GM23338 (cell line): ENCODE measurements around the gene PPP6R2. TPM values are rescaled to one million over a fixed set of nuclear protein-coding genes. Genes with fewer than 3 reads are reported as not detected.

Experiments used
- ATAC-seq: fragments of 200-7000 bp; cut with Tn5 transposase; 3 replicates; pipeline ENCODE4 v1.9.1; 2020
- DNase-seq: peaks from one replicate; pipeline ENCODE4 v3.0.0-alpha.2; 2015; ENCODE audit warnings: low spot score
- H2AFZ ChIP-seq: fragments of 200-600 bp; sonication (generic); 2 replicates; pipeline ENCODE4 v1.8.0; 2016; ENCODE audit warnings: antibody characterized with exemption, mild to moderate bottlenecking, moderate library complexity
- H3F3A ChIP-seq: fragments of 200-600 bp; sonication (generic); replicated peaks from 2 replicates; pipeline ENCODE4 v1.8.0; 2017; ENCODE audit warnings: antibody characterized with exemption, mixed run types, low read depth
- H3K27ac ChIP-seq: fragments of 200-600 bp; sonication (generic); 2 replicates; pipeline ENCODE4 v1.6.1; 2016; ENCODE audit warnings: low read depth
- H3K27me3 ChIP-seq: fragments of 200-600 bp; sonication (generic); 2 replicates; pipeline ENCODE4 v1.8.0; 2016; ENCODE audit warnings: mild to moderate bottlenecking, mixed run types, moderate library complexity; ENCODE audit not compliant: insufficient read depth
- H3K36me3 ChIP-seq: fragments of 200-600 bp; sonication (generic); 2 replicates; pipeline ENCODE4 v1.8.0; 2016; ENCODE audit warnings: mild to moderate bottlenecking; ENCODE audit not compliant: insufficient read depth
- H3K4me1 ChIP-seq: fragments of 200-600 bp; sonication (generic); 2 replicates; pipeline ENCODE4 v1.8.0; 2016; ENCODE audit warnings: mild to moderate bottlenecking, moderate library complexity; ENCODE audit not compliant: insufficient read depth
- H3K4me2 ChIP-seq: fragments of 200-600 bp; sonication (generic); 2 replicates; pipeline ENCODE4 v1.7.1; 2017; ENCODE audit warnings: mixed run types
- H3K4me3 ChIP-seq: fragments of 200-600 bp; sonication (generic); 2 replicates; pipeline ENCODE4 v1.6.1; 2016; ENCODE audit warnings: mixed run types
- H3K79me2 ChIP-seq: fragments of 200-600 bp; sonication (generic); replicated peaks from 2 replicates; pipeline ENCODE4 v1.8.0; 2017; ENCODE audit warnings: mild to moderate bottlenecking; ENCODE audit not compliant: insufficient read depth
- H3K9me2 ChIP-seq: fragments of 200-600 bp; sonication (generic); 2 replicates; pipeline ENCODE4 v1.8.0; 2017; ENCODE audit not compliant: insufficient read depth
- H4K20me1 ChIP-seq: fragments of 200-600 bp; sonication (generic); replicated peaks from 2 replicates; pipeline ENCODE4 v1.8.0; 2017; ENCODE audit warnings: mild to moderate bottlenecking; ENCODE audit not compliant: insufficient read depth
- H3K27ac Mint-ChIP-seq: 2 replicates; pipeline ENCODE4 v1.8.0; 2020; ENCODE audit warnings: inconsistent platforms, mild to moderate bottlenecking, moderate library complexity, mixed read lengths
- H3K27me3 Mint-ChIP-seq: 3 replicates; pipeline ENCODE4 v1.8.0; 2022; ENCODE audit warnings: low read depth, mild to moderate bottlenecking, moderate library complexity, mixed read lengths, inconsistent platforms; ENCODE audit not compliant: insufficient read depth, poor library complexity
- H3K36me3 Mint-ChIP-seq: 3 replicates; pipeline ENCODE4 v1.8.0; 2021; ENCODE audit warnings: low read depth, mild to moderate bottlenecking, inconsistent platforms, moderate library complexity, mixed read lengths
- H3K4me1 Mint-ChIP-seq: 3 replicates; pipeline ENCODE4 v1.8.0; 2020; ENCODE audit warnings: mild to moderate bottlenecking, inconsistent platforms, mixed read lengths
- H3K4me3 Mint-ChIP-seq: 3 replicates; pipeline ENCODE4 v1.8.0; 2021; ENCODE audit warnings: moderate library complexity, mild to moderate bottlenecking, inconsistent platforms, mixed read lengths
- H3K9me3 Mint-ChIP-seq: 3 replicates; pipeline ENCODE4 v1.8.0; 2020; ENCODE audit warnings: moderate library complexity, mild to moderate bottlenecking, inconsistent platforms, mixed read lengths
- CREB1 ChIP-seq: fragments of 250-450 bp; sonication (Bioruptor Pico); IDR thresholded peaks from 2 replicates; pipeline ENCODE4 v1.5.0; 2020; ENCODE audit warnings: low read depth, mild to moderate bottlenecking, moderate library complexity
- EZH2 ChIP-seq: fragments of 200-600 bp; sonication (generic); IDR thresholded peaks from one replicate; pipeline ENCODE4 v1.8.0; 2017; ENCODE audit warnings: antibody characterized with exemption, mild to moderate bottlenecking, low read depth; ENCODE audit not compliant: unreplicated experiment
- EZH2phosphoT487 ChIP-seq: fragments of 200-600 bp; sonication (generic); IDR thresholded peaks from one replicate; pipeline ENCODE4 v1.8.1; 2018; ENCODE audit warnings: antibody characterized with exemption; ENCODE audit not compliant: unreplicated experiment
- JUNB ChIP-seq: IDR thresholded peaks from one replicate; pipeline ENCODE4 v1.6.1; 2016; ENCODE audit warnings: antibody characterized with exemption; ENCODE audit not compliant: unreplicated experiment
- NANOG ChIP-seq: IDR thresholded peaks from 2 replicates; pipeline ENCODE4 v1.6.1; 2016; ENCODE audit warnings: antibody characterized with exemption, borderline replicate concordance
- POLR2AphosphoS5 ChIP-seq: IDR thresholded peaks from 2 replicates; pipeline ENCODE4 v1.6.1; 2016; ENCODE audit warnings: antibody characterized with exemption, low read depth
- STAT1 ChIP-seq: IDR thresholded peaks from one replicate; pipeline ENCODE4 v1.6.1; 2016; ENCODE audit warnings: antibody characterized with exemption; ENCODE audit not compliant: unreplicated experiment
- ZNF114 ChIP-seq: fragments of 250-450 bp; sonication (Bioruptor Pico); IDR thresholded peaks from 2 replicates; pipeline ENCODE4 v1.5.0; 2020; ENCODE audit warnings: mild to moderate bottlenecking, moderate library complexity
- ZNF331 ChIP-seq: fragments of 250-450 bp; sonication (Bioruptor Pico); IDR thresholded peaks from 2 replicates; pipeline ENCODE4 v1.5.0; 2020; ENCODE audit warnings: low read depth, mild to moderate bottlenecking, moderate library complexity
- polyA plus RNA-seq: library from polyadenylated mRNA; unstranded; fragments of >200 nt; fragmentation: Nextera tagmentation; extraction: Ambion mirVana; gene quantifications from 2 replicates; pipeline ENCODE4 v1.2.1, GENCODE V29; 2016
- total RNA-seq: library from RNA; depleted of rRNA; stranded (reverse); fragments of >200 nt; shearing (Covaris generic); gene quantifications from 2 replicates; pipeline ENCODE4 v1.2.3, GENCODE V29; 2014
- TF ChIP-seq, protein P1 (sequence below): IDR thresholded peaks from one replicate; pipeline ENCODE4 v1.6.1; 2018; ENCODE audit warnings: antibody characterized with exemption; ENCODE audit not compliant: unreplicated experiment
- TF ChIP-seq, protein P2 (sequence below), 2 experiments: fragments of 200-600 bp in 1 of 2; sonication (generic) in 1 of 2; conservative IDR thresholded peaks; 2 replicates each; pipeline versions ENCODE4 v1.5.1 to v1.6.1; 2016 to 2017; ENCODE audit warnings: antibody characterized with exemption in 2 of 2, low read depth in 2 of 2, mild to moderate bottlenecking in 2 of 2, moderate library complexity in 1 of 2
- TF ChIP-seq, protein P3 (sequence below): IDR thresholded peaks from 2 replicates; pipeline ENCODE4 v1.6.1; 2016; ENCODE audit warnings: antibody characterized with exemption

Gene PPP6R2
- total and polyA plus RNA-seq, 2 experiments from 2014 or later, result 11.9 to 45.8 TPM

DNA sequence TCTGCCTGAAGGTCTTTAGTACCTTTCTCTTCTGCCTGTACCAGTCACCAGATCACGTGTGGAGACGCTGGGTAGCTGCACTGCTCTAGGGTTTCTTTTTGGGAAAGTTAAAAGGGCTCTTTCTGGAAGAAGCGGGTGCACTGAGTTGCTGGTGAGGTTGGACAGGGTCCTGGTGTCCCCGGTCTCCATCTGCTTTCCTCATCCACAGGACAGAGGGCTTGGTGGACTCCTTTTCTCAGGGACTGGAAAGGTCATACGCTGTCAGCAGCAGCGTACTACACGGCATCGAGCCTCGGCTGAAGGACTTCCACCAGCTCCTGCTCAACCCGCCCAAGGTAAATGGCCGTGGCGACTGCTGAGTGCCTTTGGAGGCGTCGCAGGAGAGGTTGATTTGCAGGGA lies 78.9 kb downstream of the PPP6R2 start (continued):
- TF ChIP-seq, protein P1, sequence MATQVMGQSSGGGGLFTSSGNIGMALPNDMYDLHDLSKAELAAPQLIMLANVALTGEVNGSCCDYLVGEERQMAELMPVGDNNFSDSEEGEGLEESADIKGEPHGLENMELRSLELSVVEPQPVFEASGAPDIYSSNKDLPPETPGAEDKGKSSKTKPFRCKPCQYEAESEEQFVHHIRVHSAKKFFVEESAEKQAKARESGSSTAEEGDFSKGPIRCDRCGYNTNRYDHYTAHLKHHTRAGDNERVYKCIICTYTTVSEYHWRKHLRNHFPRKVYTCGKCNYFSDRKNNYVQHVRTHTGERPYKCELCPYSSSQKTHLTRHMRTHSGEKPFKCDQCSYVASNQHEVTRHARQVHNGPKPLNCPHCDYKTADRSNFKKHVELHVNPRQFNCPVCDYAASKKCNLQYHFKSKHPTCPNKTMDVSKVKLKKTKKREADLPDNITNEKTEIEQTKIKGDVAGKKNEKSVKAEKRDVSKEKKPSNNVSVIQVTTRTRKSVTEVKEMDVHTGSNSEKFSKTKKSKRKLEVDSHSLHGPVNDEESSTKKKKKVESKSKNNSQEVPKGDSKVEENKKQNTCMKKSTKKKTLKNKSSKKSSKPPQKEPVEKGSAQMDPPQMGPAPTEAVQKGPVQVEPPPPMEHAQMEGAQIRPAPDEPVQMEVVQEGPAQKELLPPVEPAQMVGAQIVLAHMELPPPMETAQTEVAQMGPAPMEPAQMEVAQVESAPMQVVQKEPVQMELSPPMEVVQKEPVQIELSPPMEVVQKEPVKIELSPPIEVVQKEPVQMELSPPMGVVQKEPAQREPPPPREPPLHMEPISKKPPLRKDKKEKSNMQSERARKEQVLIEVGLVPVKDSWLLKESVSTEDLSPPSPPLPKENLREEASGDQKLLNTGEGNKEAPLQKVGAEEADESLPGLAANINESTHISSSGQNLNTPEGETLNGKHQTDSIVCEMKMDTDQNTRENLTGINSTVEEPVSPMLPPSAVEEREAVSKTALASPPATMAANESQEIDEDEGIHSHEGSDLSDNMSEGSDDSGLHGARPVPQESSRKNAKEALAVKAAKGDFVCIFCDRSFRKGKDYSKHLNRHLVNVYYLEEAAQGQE, result no peak
- no peak for TF ChIP-seq ZNF114 (CRISPR knock-in tag)
- TF ChIP-seq, protein P2, sequence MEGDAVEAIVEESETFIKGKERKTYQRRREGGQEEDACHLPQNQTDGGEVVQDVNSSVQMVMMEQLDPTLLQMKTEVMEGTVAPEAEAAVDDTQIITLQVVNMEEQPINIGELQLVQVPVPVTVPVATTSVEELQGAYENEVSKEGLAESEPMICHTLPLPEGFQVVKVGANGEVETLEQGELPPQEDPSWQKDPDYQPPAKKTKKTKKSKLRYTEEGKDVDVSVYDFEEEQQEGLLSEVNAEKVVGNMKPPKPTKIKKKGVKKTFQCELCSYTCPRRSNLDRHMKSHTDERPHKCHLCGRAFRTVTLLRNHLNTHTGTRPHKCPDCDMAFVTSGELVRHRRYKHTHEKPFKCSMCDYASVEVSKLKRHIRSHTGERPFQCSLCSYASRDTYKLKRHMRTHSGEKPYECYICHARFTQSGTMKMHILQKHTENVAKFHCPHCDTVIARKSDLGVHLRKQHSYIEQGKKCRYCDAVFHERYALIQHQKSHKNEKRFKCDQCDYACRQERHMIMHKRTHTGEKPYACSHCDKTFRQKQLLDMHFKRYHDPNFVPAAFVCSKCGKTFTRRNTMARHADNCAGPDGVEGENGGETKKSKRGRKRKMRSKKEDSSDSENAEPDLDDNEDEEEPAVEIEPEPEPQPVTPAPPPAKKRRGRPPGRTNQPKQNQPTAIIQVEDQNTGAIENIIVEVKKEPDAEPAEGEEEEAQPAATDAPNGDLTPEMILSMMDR (conservative IDR thresholded peaks at IDR 0.05; ENCODE audit: low read depth in 2 of 2), result no peak
- TF ChIP-seq POLR2AphosphoS5, result no peak
- no peak for TF ChIP-seq STAT1
- TF ChIP-seq CREB1 (CRISPR knock-in tag), result no peak
- no peak for TF ChIP-seq JUNB
- no peak for TF ChIP-seq EZH2
- TF ChIP-seq ZNF331 (CRISPR knock-in tag), result no peak
- TF ChIP-seq NANOG, result no peak
- no peak for TF ChIP-seq EZH2phosphoT487

DNA sequence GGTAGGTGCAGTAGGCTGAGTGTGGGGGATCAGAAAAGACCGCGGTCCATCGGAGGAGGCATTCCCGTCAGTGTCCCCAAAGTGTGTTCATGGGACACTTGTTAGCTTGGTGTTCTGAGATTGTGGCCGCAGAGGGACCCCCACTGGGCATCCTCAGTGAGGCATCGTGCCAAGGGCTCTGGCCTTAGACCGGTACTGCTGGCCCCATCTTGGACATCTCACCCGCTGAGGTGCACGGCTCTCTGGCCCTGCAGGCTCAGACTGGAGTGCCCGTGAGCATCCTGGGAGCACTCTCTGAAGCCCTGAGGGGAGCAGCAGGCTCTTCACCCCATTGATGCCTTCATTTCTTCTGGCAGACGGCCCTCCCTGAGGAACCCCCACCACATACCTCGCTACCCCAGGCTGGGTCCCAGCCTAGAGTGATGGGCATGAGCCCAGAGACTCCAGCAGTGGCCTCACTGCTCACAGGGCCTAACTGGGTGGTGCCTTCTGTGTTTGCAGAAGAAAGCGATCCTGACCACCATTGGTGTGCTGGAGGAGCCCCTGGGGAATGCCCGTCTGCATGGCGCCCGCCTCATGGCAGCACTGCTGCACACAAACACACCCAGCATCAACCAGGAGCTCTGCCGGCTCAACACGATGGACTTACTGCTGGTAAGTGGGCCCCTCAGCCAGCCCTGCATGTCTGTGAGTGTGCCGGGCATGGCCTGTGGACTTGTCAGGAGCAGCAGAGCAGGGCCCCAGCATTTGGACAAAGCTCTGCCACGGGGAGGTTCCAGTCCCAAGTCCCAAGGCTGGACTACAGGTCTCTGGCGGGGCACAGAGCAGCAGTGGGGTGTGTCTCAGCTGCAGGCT lies 80.1 kb downstream of the PPP6R2 start:
- no peak overlapping the region for H3K4me3 Mint-ChIP-seq
- H3K9me2 ChIP-seq, result no peaks in the 10 kb centered on the region
- no peak overlapping the region for H3K27ac ChIP-seq
- 0 out of 3 replicates have a peak, but pooled peaks cover 2% of the 10 kb centered on the region for H3K9me3 Mint-ChIP-seq
- H3K4me1 ChIP-seq, result no peaks in the 10 kb centered on the region
- no peaks in the 10 kb centered on the region for H3F3A ChIP-seq
- no peaks in the 10 kb centered on the region for H3K4me1 Mint-ChIP-seq
- peaks cover 59% of the 10 kb centered on the region for H3K36me3 Mint-ChIP-seq
- H4K20me1 ChIP-seq, result peaks cover 6% of the 10 kb centered on the region
- H2AFZ ChIP-seq, result no peak overlapping the region
- no peaks in the 10 kb centered on the region for H3K27me3 ChIP-seq
- H3K4me3 ChIP-seq, result no peak overlapping the region
- DNase-seq (no peak), ATAC-seq (no peak)
- H3K79me2 ChIP-seq, result no peaks in the 10 kb centered on the region
- H3K27me3 Mint-ChIP-seq, result no peaks in the 10 kb centered on the region
- H3K36me3 ChIP-seq, result peaks cover 6% of the 10 kb centered on the region
- no peak overlapping the region for H3K27ac Mint-ChIP-seq
- no peak overlapping the region for H3K4me2 ChIP-seq
- TF ChIP-seq, protein P2 (conservative IDR thresholded peaks at IDR 0.05; ENCODE audit: low read depth in 2 of 2), result no peak
- no peak for TF ChIP-seq JUNB
- TF ChIP-seq NANOG, result no peak
- TF ChIP-seq, protein P3, sequence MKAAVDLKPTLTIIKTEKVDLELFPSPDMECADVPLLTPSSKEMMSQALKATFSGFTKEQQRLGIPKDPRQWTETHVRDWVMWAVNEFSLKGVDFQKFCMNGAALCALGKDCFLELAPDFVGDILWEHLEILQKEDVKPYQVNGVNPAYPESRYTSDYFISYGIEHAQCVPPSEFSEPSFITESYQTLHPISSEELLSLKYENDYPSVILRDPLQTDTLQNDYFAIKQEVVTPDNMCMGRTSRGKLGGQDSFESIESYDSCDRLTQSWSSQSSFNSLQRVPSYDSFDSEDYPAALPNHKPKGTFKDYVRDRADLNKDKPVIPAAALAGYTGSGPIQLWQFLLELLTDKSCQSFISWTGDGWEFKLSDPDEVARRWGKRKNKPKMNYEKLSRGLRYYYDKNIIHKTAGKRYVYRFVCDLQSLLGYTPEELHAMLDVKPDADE, result no peak
- TF ChIP-seq EZH2, result no peak
